ENCODE data around the gene GHDC. TPM values are rescaled to one million over a fixed set of nuclear protein-coding genes. Genes with fewer than 3 reads are reported as not detected.

GHDC gene
- total and polyA plus RNA-seq, 2 experiments from 2014 or later: 11.1 to 25.0 TPM

DNA sequence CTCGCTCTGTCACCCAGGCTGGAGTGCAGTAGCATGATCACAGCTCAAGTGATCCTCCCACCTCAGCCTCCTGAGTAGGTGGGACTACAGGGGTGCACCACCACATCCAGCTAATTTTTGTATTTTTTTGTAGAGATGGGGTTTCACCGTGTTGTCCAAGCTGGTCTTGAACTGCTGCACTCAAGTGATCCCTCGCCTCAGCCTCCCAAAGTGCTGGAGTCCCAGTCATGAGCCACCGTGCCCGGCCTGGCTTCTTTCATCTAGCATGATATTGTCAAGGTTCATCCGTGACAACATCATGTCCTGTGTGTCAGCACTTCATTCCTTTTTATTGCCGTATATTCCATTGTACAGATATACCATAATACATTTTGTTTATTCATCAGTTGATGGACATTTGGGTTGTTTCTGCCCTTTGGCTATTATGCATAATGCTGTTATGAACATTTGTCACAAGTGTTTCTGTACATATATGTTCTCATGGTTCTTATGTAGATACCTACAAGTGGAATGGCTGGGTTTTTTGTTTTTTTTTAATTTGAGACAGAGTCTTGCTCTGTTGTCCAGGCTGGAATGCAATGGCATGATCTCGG is 3.4 kb upstream of the GHDC start:
- H3K27me3 ChIP-seq (replicated peaks; ENCODE audit: insufficient read depth): no peaks in the 10 kb centered on the region
- H3K4me2 ChIP-seq (ENCODE audit: unreplicated experiment): no peak overlapping the region
- no peaks in the 10 kb centered on the region for H3K4me1 ChIP-seq (ENCODE audit: insufficient read depth)
- TF ChIP-seq EZH2phosphoT487 (IDR thresholded peaks at IDR 0.05; ENCODE audit: insufficient read depth, low read depth): no peak
- TF ChIP-seq EZH2 (IDR thresholded peaks at IDR 0.05; ENCODE audit: insufficient read depth, poor library complexity, severe bottlenecking): no peak
- no peak overlapping the region for H3K27ac ChIP-seq
- H2AFZ ChIP-seq: no peak overlapping the region
- no peak overlapping the region for H3K4me3 ChIP-seq
- in situ Hi-C loops (cut with MboI): no loop called here
- no peaks in the 10 kb centered on the region for H3K9me2 ChIP-seq (ENCODE audit: insufficient read depth)
- DNase-seq: no peak
- no peaks in the 10 kb centered on the region for H3F3A ChIP-seq (ENCODE audit: insufficient read depth)
- 92 to 96% methylated on average over 8 of the region's 8 CpGs for WGBS, 2 experiments (ENCODE audit: low coverage in 1 of 2, low lambda C conversion rate in 2 of 2, missing lambda C conversion rate in 2 of 2)
- no peaks in the 10 kb centered on the region; the same call in 1 of the 2 replicates for H3K36me3 ChIP-seq (ENCODE audit: low read depth)
- H4K20me1 ChIP-seq (ENCODE audit: insufficient read depth): no peaks in the 10 kb centered on the region
- no peak overlapping the region for H3K9ac ChIP-seq
- no peaks in the 10 kb centered on the region for H3K79me2 ChIP-seq (ENCODE audit: insufficient read depth)
- H3K9me3 ChIP-seq (ENCODE audit: low read depth): no peaks in the 10 kb centered on the region

DNA sequence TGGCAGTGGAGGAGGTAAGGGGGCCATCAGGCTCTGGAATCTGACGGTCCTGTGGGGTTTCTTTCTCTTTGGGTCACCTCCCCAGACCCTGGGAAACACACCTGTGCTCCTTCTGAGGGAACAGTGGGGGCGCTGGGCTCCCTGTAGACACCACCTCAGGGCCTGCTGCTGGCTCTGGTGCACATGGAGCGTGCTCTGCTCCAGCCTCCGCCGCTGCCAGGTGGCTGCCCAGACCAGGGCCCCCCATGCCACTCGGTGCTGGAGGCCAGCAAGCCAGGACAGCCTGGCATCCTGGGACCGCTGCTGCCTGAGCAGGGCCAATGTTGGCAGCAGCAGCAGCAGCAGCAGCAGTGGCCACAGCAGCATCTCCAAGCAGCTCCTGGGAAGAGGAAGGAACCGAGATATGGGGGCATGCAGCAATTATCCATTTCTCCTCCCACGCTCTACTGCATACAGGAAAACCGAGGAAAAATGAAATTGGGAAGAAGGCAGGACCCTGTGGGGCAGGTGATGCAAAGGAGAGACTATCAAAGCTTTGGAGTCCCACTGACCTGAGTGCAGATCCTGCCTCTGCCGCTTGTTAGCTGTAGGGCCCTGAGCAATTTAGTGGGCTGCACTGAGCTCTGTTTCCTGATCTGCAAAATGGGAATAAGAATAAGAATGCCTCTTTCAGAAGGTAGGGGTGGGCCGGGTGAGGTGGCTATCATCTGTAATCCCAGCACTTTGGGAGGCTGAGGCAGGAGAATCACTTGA is 902 bp downstream of the GHDC start:
- Histone ChIP-seq H3K27ac (no peak overlapping the region), H4K20me1 (ENCODE audit: insufficient read depth) (no peaks in the 10 kb centered on the region), H3F3A (ENCODE audit: insufficient read depth) (no peaks in the 10 kb centered on the region), H3K79me2 (ENCODE audit: insufficient read depth) (no peaks in the 10 kb centered on the region), H3K27me3 (replicated peaks; ENCODE audit: insufficient read depth) (no peaks in the 10 kb centered on the region), H3K36me3 (ENCODE audit: low read depth) (no peaks in the 10 kb centered on the region), H3K9me2 (ENCODE audit: insufficient read depth) (no peaks in the 10 kb centered on the region), H3K9ac (peak overlapping the region; percentile 79), H3K9me3 (ENCODE audit: low read depth) (no peaks in the 10 kb centered on the region), H3K4me2 (ENCODE audit: unreplicated experiment) (peak overlapping the region; percentile 88), H3K4me1 (ENCODE audit: insufficient read depth) (no peaks in the 10 kb centered on the region), H2AFZ (peak overlapping the region; percentile 96), H3K4me3 (peak overlapping the region; percentile 91)
- no peak for TF ChIP-seq EZH2 (IDR thresholded peaks at IDR 0.05; ENCODE audit: insufficient read depth, poor library complexity, severe bottlenecking)
- no peak for TF ChIP-seq EZH2phosphoT487 (IDR thresholded peaks at IDR 0.05; ENCODE audit: insufficient read depth, low read depth)
- WGBS, 2 experiments (ENCODE audit: low coverage in 1 of 2, low lambda C conversion rate in 2 of 2, missing lambda C conversion rate in 2 of 2): 71 to 73% methylated on average over 12 of the region's 12 CpGs
- in situ Hi-C loops (cut with MboI): no loop called here
- DNase-seq: no peak

DNA sequence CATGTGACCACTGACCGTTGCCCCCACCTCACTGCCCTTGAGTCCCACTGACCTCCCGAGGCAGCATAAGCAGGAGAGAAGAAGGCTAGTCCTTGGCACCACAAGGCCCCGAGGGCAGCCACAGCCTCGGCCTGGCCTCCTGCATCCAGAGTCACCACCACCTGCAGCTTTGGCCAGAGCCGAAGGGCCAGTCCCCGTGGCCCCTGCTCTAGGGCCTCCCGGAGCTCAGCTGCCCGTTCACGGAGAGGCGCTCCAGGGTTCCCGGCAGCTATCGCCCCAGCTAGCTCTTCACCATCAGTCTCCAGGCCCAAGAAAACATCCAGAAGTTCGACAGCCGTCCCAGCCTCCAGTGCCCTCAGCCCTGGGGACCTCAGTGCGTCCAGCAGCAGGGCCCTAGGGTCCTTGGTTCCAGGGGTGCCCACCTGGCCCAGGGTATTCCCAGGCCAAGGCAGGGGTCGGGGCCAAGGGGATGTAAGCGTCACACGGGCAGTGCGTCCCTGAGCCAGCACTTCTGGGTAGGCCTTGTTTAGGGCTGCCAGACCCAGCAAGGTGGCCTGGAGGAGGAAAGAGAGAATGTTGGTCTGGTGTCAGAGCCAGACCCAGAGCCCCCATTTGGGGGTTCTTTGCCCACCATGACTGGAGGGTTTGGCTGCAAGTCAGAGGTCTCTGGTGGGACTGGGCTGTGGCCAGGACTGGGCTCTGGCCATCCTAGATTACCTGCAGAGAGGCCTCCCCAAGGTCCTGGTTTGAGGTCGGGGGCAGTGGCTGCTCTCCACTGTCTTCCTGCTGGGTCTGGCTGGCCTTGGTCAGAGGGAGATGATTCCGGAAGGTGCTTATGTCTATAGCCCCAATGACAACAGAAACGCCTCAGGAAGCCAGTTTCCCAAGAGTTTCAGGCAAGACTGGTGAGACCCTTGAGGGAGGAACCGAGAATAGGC is 1.8 kb downstream of the GHDC start:
- Histone ChIP-seq H3K4me3 (no peak overlapping the region), H3K79me2 (ENCODE audit: insufficient read depth) (no peaks in the 10 kb centered on the region), H3K27ac (no peak overlapping the region), H3F3A (ENCODE audit: insufficient read depth) (no peaks in the 10 kb centered on the region), H3K9me3 (ENCODE audit: low read depth) (no peaks in the 10 kb centered on the region), H3K9ac (no peak overlapping the region), H3K36me3 (ENCODE audit: low read depth) (no peaks in the 10 kb centered on the region), H3K27me3 (replicated peaks; ENCODE audit: insufficient read depth) (no peaks in the 10 kb centered on the region), H4K20me1 (ENCODE audit: insufficient read depth) (no peaks in the 10 kb centered on the region), H3K4me2 (ENCODE audit: unreplicated experiment) (no peak overlapping the region), H2AFZ (no peak overlapping the region), H3K9me2 (ENCODE audit: insufficient read depth) (no peaks in the 10 kb centered on the region), H3K4me1 (ENCODE audit: insufficient read depth) (no peaks in the 10 kb centered on the region)
- WGBS, 2 experiments (ENCODE audit: low coverage in 1 of 2, low lambda C conversion rate in 2 of 2, missing lambda C conversion rate in 2 of 2): 83 to 85% methylated on average over 23 of the region's 23 CpGs
- in situ Hi-C loops (cut with MboI): no loop called here
- TF ChIP-seq EZH2 (IDR thresholded peaks at IDR 0.05; ENCODE audit: insufficient read depth, poor library complexity, severe bottlenecking): no peak
- no peak for TF ChIP-seq EZH2phosphoT487 (IDR thresholded peaks at IDR 0.05; ENCODE audit: insufficient read depth, low read depth)
- no peak for DNase-seq

DNA sequence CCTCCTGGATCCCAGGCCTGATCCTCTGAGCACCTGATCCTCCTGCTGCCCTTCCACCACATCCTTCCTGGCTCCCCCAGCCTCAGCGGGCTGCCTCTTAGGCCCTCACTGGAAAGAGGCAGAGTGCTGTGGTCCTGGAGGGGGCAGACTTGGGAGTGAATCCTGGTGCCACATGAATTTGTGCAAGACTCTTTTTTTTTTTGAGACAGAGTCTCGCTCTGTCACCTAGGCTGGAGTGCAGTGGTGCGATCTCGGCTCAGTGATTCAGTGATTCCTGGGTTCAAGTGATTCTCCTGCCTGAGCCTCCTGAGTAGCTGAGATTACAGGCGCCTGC is 3.1 kb downstream of the GHDC start:
- in situ Hi-C loops (cut with MboI): no loop called here
- no peak overlapping the region for H3K9ac ChIP-seq

More for the DNA sequence above, 3.1 kb downstream of the GHDC start:
- Histone ChIP-seq H3K4me3 (no peak overlapping the region), H3K27me3 (replicated peaks; ENCODE audit: insufficient read depth) (no peaks in the 10 kb centered on the region), H2AFZ (no peak overlapping the region), H3K36me3 (ENCODE audit: low read depth) (no peaks in the 10 kb centered on the region), H3K27ac (no peak overlapping the region), H3K4me1 (ENCODE audit: insufficient read depth) (no peaks in the 10 kb centered on the region), H3F3A (ENCODE audit: insufficient read depth) (no peaks in the 10 kb centered on the region), H4K20me1 (ENCODE audit: insufficient read depth) (no peaks in the 10 kb centered on the region), H3K79me2 (ENCODE audit: insufficient read depth) (no peaks in the 10 kb centered on the region), H3K9me3 (ENCODE audit: low read depth) (no peaks in the 10 kb centered on the region), H3K9me2 (ENCODE audit: insufficient read depth) (no peaks in the 10 kb centered on the region), H3K4me2 (ENCODE audit: unreplicated experiment) (no peak overlapping the region)
- WGBS, 2 experiments (ENCODE audit: low coverage in 1 of 2, low lambda C conversion rate in 2 of 2, missing lambda C conversion rate in 2 of 2): 95 to 97% methylated on average over 5 of the region's 5 CpGs
- no peak for DNase-seq
- no peak for TF ChIP-seq EZH2 (IDR thresholded peaks at IDR 0.05; ENCODE audit: insufficient read depth, poor library complexity, severe bottlenecking)
- TF ChIP-seq EZH2phosphoT487 (IDR thresholded peaks at IDR 0.05; ENCODE audit: insufficient read depth, low read depth): no peak
